Uterus (tissue), 4 donors: ENCODE data around the gene CAPRIN1. TPM values are rescaled to one million over a fixed set of nuclear protein-coding genes. Genes with fewer than 3 reads are reported as not detected.

Source experiments
- DNase-seq, 2 donors: peaks; one replicate each; pipeline ENCODE4 v3.0.0-alpha.2; 2019 to 2020
- H3K27ac ChIP-seq, 2 donors: fragments of 200-600 bp; sonication (generic); 1 replicate in 1 of 2; 2 replicates in 1 of 2; pipeline ENCODE4 v1.5.1; 2016 to 2018
- H3K27me3 ChIP-seq, 2 donors: fragments of 200-600 bp; sonication (generic); one replicate each; pipeline ENCODE4 v1.5.1; 2018 to 2019; ENCODE audit warnings: control low read depth in 1 of 2
- H3K36me3 ChIP-seq, 2 donors: fragments of 200-600 bp; sonication (generic); one replicate each; pipeline ENCODE4 v1.5.1; 2019; ENCODE audit warnings: control low read depth in 1 of 2
- H3K4me1 ChIP-seq, 2 donors: fragments of 200-600 bp; sonication (generic); one replicate each; pipeline ENCODE4 v1.5.1; 2018 to 2019; ENCODE audit warnings: control low read depth in 1 of 2
- H3K4me3 ChIP-seq, 2 donors: fragments of 200-600 bp; sonication (generic); 1 replicate in 1 of 2; 2 replicates in 1 of 2; pipeline ENCODE4 v1.5.1; 2018 to 2019; ENCODE audit warnings: mild to moderate bottlenecking in 1 of 2
- H3K9me3 ChIP-seq, 2 donors: fragments of 200-600 bp; sonication (generic); one replicate each; pipeline ENCODE4 v1.5.1; 2019; ENCODE audit warnings: control low read depth in 1 of 2
- POLR2A ChIP-seq, 2 donors: fragments of 450-650 bp; IDR thresholded peaks; one replicate each; pipeline ENCODE4 v1.6.1; 2016; ENCODE audit warnings: antibody characterized with exemption in 2 of 2, mild to moderate bottlenecking in 1 of 2, moderate library complexity in 1 of 2
- intact Hi-C: fragments of 100-400 bp; cut with DNase I; formaldehyde crosslinking; loops from one replicate; pipeline ENCODE4 v1.15.1; 2023; ENCODE audit warnings: low total_unique reads
- total RNA-seq, 4 donors: library from RNA; depleted of rRNA in 3 of 4; stranded (reverse); fragments of >200 nt in 3 of 4; gene quantifications; one replicate each; pipeline versions ENCODE4 v1.1.0 to v1.2.4, GENCODE V29; 2014 to 2023
- TF ChIP-seq, protein P1 (sequence below), 4 experiments: fragments of 200-600 bp in 2 of 4; fragments of 450-650 bp in 2 of 4; sonication (generic) in 2 of 4; IDR thresholded peaks; one replicate each; pipeline ENCODE4 v1.5.1; 2016 to 2019; ENCODE audit warnings: antibody characterized with exemption in 4 of 4, mild to moderate bottlenecking in 2 of 4, moderate library complexity in 1 of 4
- donor health status: DM: yes; HTN: yes; CAD: no.

CAPRIN1 gene
- total RNA-seq, 4 donors from 2014 or later = 118 to 252 (median 169) TPM

DNA sequence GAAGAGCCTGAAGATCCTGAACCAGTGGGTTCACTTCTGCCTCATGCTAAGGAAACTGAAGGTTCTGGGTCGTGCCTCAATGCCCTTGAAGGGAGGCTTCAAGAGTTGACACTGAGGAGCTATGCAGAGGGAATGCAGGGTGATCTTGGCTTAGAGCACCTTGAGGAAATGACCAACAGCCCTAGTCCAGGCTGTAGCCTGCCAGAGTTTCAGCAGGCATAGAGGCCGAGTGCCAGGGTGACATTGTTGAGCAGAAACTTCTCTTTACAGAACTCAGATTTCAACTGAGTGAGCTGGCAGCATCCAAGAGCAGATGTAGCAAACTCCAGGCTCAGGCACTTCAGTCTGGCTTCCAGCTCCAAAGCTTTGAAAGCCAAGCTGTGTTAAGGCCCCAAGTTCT is 23.1 kb upstream of the CAPRIN1 start:
- Histone ChIP-seq H3K9me3 (no peaks in the 10 kb centered on the region), H3K36me3 (no peaks in the 10 kb centered on the region), H3K4me3 (no peak overlapping the region), H3K27ac (no peak overlapping the region), H3K4me1 (no peaks in the 10 kb centered on the region), H3K27me3 (no peaks in the 10 kb centered on the region)
- TF ChIP-seq, protein P1, sequence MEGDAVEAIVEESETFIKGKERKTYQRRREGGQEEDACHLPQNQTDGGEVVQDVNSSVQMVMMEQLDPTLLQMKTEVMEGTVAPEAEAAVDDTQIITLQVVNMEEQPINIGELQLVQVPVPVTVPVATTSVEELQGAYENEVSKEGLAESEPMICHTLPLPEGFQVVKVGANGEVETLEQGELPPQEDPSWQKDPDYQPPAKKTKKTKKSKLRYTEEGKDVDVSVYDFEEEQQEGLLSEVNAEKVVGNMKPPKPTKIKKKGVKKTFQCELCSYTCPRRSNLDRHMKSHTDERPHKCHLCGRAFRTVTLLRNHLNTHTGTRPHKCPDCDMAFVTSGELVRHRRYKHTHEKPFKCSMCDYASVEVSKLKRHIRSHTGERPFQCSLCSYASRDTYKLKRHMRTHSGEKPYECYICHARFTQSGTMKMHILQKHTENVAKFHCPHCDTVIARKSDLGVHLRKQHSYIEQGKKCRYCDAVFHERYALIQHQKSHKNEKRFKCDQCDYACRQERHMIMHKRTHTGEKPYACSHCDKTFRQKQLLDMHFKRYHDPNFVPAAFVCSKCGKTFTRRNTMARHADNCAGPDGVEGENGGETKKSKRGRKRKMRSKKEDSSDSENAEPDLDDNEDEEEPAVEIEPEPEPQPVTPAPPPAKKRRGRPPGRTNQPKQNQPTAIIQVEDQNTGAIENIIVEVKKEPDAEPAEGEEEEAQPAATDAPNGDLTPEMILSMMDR (IDR thresholded peaks at IDR 0.05) = no peak
- no peak for TF ChIP-seq POLR2A (IDR thresholded peaks at IDR 0.05)
- no peak for DNase-seq
- intact Hi-C loops = no loop called here

DNA sequence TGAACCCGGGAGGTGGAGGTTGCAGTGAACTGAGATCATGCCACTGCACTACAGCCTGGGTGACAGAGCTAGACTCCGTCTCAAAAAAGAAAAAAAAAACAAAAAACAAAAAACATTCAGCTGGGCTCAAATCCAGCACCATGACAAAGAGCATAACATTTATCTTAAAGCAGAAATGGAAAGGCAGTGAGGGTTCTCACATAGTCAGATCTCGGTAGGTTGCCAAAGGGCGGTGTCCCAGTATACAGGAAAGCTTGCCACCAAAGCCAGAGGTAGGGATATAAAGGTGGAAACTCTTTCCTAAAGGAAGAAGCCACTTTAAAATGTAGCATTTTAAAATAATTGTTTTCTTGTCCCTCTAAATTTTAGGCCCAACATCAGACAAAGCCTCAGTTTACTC is 22.4 kb upstream of the CAPRIN1 start:
- TF ChIP-seq, protein P1 (IDR thresholded peaks at IDR 0.05) = no peak
- no peak for TF ChIP-seq POLR2A (IDR thresholded peaks at IDR 0.05)
- H3K27ac ChIP-seq = no peak overlapping the region
- H3K9me3 ChIP-seq = no peaks in the 10 kb centered on the region
- intact Hi-C loops = no loop called here
- no peaks in the 10 kb centered on the region for H3K4me1 ChIP-seq
- H3K36me3 ChIP-seq = no peaks in the 10 kb centered on the region
- no peaks in the 10 kb centered on the region for H3K27me3 ChIP-seq
- no peak overlapping the region for H3K4me3 ChIP-seq
- no peak for DNase-seq

DNA sequence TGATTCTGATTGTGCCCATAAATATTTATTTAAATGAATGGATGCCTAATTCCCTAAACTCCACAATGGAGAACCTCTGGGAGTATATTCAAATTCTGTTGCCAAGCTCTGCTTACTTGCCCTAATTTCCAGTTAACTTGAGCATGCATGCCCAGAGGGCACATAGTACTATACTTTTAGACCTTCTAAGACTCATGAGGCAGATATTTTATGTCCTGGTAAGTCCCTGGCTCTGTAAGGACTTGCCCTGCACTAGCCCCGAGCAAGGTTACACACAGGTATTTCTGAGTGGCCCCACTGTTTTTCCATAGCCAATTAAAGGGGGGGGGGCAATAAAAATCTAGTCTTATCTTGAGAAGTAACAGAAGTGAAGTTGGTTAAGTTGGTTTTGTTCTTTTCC is 21.1 kb upstream of the CAPRIN1 start:
- Histone ChIP-seq H3K9me3 (no peaks in the 10 kb centered on the region), H3K36me3 (no peaks in the 10 kb centered on the region), H3K27me3 (no peaks in the 10 kb centered on the region), H3K27ac (no peak overlapping the region), H3K4me1 (no peaks in the 10 kb centered on the region), H3K4me3 (no peak overlapping the region)
- TF ChIP-seq, protein P1 (IDR thresholded peaks at IDR 0.05) = no peak
- intact Hi-C loops = no loop called here
- no peak for DNase-seq

DNA sequence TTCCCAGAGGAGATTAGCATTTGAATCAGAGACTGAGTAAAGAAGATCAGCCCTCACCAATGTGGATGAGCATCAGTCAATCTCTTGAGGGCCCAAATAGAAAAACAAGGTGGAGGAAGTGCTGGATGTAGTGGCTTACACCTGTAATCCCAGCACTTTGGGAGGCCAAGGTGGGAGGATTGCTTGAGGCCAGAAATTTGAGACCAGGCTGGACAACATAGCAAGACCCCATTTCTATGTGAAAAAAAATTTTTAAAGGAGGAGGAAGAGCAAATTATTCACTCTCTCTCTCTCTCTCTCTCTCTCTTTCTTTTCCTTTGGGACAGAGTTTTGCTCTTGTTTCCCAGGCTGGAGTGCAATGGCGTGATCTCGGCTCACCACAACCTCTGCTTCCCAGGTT is 18.1 kb upstream of the CAPRIN1 start:
- DNase-seq = no peak
- Histone ChIP-seq H3K4me1 (no peaks in the 10 kb centered on the region), H3K9me3 (no peaks in the 10 kb centered on the region), H3K4me3 (no peak overlapping the region), H3K27ac (no peak overlapping the region), H3K36me3 (no peaks in the 10 kb centered on the region), H3K27me3 (no peaks in the 10 kb centered on the region)
- TF ChIP-seq POLR2A (IDR thresholded peaks at IDR 0.05) = no peak
- TF ChIP-seq, protein P1 (IDR thresholded peaks at IDR 0.05) = no peak
- intact Hi-C loops = no loop called here

DNA sequence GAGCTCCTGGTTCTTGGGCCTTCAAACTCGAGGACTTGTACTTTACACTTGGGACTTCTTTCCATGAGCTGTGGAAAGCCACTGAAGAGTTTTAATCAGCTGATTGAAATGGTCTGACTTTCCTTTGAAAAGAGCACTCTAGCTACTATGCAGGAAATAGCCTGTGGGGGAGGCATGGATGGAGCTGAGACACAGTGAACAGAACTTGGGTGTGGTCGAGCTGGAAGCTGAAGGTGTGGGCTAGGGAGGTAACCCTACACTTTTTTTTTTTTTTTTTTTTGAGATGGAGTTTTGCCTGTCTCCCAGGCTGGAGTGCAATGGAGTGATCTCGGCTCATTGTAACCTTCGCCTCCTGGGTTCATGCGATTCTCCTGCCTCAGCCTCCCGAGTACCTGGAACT is 17.5 kb upstream of the CAPRIN1 start:
- H3K4me3 ChIP-seq = no peak overlapping the region
- H3K36me3 ChIP-seq = no peaks in the 10 kb centered on the region
- no peaks in the 10 kb centered on the region for H3K9me3 ChIP-seq
- no peak overlapping the region for H3K27ac ChIP-seq
- no peak for DNase-seq
- no peaks in the 10 kb centered on the region for H3K27me3 ChIP-seq
- intact Hi-C loops = no loop called here
- H3K4me1 ChIP-seq = no peaks in the 10 kb centered on the region
- no peak for TF ChIP-seq POLR2A (IDR thresholded peaks at IDR 0.05)
- TF ChIP-seq, protein P1 (IDR thresholded peaks at IDR 0.05) = no peak
